Nephron progenitor cell (in vitro differentiated cells): ENCODE data around the gene RHOJ.

Source experiments
- DNase-seq: peaks from one replicate; pipeline ENCODE4 v3.0.0; 2021
- H3K27ac Mint-ChIP-seq: 2 replicates; pipeline ENCODE4 v1.8.0; 2021; ENCODE audit warnings: mild to moderate bottlenecking, moderate library complexity, mixed read lengths
- H3K27me3 Mint-ChIP-seq: 2 replicates; pipeline ENCODE4 v1.8.0; 2021; ENCODE audit warnings: mild to moderate bottlenecking, low read depth, mixed read lengths; ENCODE audit not compliant: poor library complexity
- H3K36me3 Mint-ChIP-seq: 2 replicates; pipeline ENCODE4 v1.8.0; 2021; ENCODE audit warnings: low read depth, mixed read lengths
- H3K4me1 Mint-ChIP-seq: 2 replicates; pipeline ENCODE4 v1.8.0; 2021; ENCODE audit warnings: mixed read lengths
- H3K4me3 Mint-ChIP-seq: 2 replicates; pipeline ENCODE4 v1.8.0; 2021; ENCODE audit warnings: mild to moderate bottlenecking, moderate library complexity, mixed read lengths
- H3K9me3 Mint-ChIP-seq: 2 replicates; pipeline ENCODE4 v1.8.0; 2021; ENCODE audit warnings: mild to moderate bottlenecking, moderate library complexity, mixed read lengths
- TF ChIP-seq, protein P1 (sequence below): fragments of 200-600 bp; sonication (generic); IDR thresholded peaks from 2 replicates; pipeline ENCODE4 v1.5.0; 2021; ENCODE audit warnings: antibody characterized with exemption

The RHOJ gene

DNA sequence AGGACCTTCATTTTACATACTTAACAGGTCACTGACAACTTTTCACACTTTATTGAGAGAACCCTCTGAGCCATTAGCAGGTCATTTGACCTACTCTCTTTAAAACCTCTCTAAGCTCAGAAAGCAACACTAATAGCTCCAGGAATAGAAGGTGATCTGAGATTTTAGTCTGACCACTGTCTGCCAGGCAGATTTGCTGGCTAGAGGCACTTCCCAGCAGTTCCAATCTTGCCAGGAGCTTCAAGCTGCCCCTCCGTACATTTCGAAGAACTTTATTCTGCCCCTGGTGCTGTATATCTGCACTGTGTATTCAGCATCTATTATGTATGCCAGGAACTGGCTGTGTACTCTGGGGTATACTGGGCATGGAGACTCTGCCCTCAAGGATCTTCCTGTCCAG, 58.2 kb downstream of the RHOJ start:
- peaks cover 2% of the 10 kb centered on the region for H3K27me3 Mint-ChIP-seq
- no peak overlapping the region for H3K4me3 Mint-ChIP-seq
- no peak for DNase-seq
- peaks cover 5% of the 10 kb centered on the region for H3K36me3 Mint-ChIP-seq
- H3K4me1 Mint-ChIP-seq, result peaks cover 4% of the 10 kb centered on the region
- TF ChIP-seq, protein P1, sequence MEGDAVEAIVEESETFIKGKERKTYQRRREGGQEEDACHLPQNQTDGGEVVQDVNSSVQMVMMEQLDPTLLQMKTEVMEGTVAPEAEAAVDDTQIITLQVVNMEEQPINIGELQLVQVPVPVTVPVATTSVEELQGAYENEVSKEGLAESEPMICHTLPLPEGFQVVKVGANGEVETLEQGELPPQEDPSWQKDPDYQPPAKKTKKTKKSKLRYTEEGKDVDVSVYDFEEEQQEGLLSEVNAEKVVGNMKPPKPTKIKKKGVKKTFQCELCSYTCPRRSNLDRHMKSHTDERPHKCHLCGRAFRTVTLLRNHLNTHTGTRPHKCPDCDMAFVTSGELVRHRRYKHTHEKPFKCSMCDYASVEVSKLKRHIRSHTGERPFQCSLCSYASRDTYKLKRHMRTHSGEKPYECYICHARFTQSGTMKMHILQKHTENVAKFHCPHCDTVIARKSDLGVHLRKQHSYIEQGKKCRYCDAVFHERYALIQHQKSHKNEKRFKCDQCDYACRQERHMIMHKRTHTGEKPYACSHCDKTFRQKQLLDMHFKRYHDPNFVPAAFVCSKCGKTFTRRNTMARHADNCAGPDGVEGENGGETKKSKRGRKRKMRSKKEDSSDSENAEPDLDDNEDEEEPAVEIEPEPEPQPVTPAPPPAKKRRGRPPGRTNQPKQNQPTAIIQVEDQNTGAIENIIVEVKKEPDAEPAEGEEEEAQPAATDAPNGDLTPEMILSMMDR, result no peak
- no peak overlapping the region for H3K27ac Mint-ChIP-seq
- peaks cover 22% of the 10 kb centered on the region for H3K9me3 Mint-ChIP-seq

GRCh38 chr14:63266106-63266505, 61.9 kb downstream of the RHOJ start:
- Mint-ChIP-seq H3K27me3 (no peaks in the 10 kb centered on the region), H3K36me3 (peaks cover 5% of the 10 kb centered on the region), H3K27ac (no peak overlapping the region), H3K4me1 (peaks cover 9% of the 10 kb centered on the region), H3K9me3 (peaks cover 29% of the 10 kb centered on the region), H3K4me3 (no peak overlapping the region)
- no peak for DNase-seq
- TF ChIP-seq, protein P1, result no peak

GRCh38 chr14:63267171-63267570, 62.9 kb downstream of the RHOJ start:
- Mint-ChIP-seq H3K27me3 (no peaks in the 10 kb centered on the region), H3K4me1 (peaks cover 9% of the 10 kb centered on the region), H3K27ac (no peak overlapping the region), H3K9me3 (peaks cover 29% of the 10 kb centered on the region), H3K36me3 (peaks cover 5% of the 10 kb centered on the region), H3K4me3 (no peak overlapping the region)
- no peak for DNase-seq
- TF ChIP-seq, protein P1, result no peak

DNA sequence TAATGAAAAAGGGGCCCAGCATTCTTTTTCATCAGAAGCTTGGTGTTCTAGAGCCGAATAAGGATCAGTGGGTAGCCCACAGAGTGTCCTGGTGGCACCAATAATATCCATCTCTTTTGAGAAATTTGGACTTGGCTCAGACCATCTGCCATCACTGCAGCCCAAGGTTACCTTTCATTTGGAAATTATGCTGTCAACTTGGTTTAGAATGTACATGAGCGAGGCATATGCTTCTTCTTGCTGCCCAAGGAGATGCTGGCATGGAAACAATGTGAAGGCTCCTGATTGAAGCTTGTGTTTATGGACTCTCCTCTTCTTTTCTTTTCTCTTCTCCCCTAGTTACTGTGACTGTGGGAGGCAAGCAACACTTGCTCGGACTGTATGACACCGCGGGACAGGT, 64.5 kb downstream of the RHOJ start:
- no peak overlapping the region for H3K27ac Mint-ChIP-seq
- peaks cover 9% of the 10 kb centered on the region for H3K4me1 Mint-ChIP-seq
- peaks cover 29% of the 10 kb centered on the region for H3K9me3 Mint-ChIP-seq
- TF ChIP-seq, protein P1, result no peak
- DNase-seq, result no peak
- H3K27me3 Mint-ChIP-seq, result no peaks in the 10 kb centered on the region
- peaks cover 5% of the 10 kb centered on the region for H3K36me3 Mint-ChIP-seq
- no peak overlapping the region for H3K4me3 Mint-ChIP-seq

GRCh38 chr14:63269561-63270225, 65.5 kb downstream of the RHOJ start:
- TF ChIP-seq, protein P1, result no peak
- H3K4me3 Mint-ChIP-seq, result no peak overlapping the region
- H3K9me3 Mint-ChIP-seq, result peaks cover 21% of the 10 kb centered on the region
- H3K36me3 Mint-ChIP-seq, result peaks cover 4% of the 10 kb centered on the region
- H3K27ac Mint-ChIP-seq, result no peak overlapping the region
- H3K4me1 Mint-ChIP-seq, result peaks cover 9% of the 10 kb centered on the region
- H3K27me3 Mint-ChIP-seq, result peaks cover 4% of the 10 kb centered on the region
- no peak for DNase-seq

DNA sequence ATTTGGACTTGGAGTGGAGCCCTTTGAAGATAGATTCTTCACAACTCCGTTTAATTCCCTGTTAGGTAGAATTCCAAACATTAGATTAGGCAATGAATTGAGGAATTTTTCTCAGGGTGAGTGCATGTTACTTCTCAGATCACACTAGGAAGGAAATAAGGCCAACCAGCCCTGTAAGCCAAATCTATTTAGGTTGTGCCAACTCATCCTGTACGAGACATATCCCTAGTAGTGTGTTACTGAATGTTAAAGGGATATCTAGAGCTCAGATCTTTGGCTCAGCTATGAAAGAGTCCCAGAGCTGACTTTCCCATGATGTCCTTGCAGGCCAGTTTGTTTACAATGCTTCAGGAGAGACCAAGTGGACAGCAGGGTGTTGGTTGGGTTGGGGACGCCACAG, 68.9 kb downstream of the RHOJ start:
- DNase-seq, result no peak
- H3K4me1 Mint-ChIP-seq, result peaks cover 9% of the 10 kb centered on the region
- H3K36me3 Mint-ChIP-seq, result no peaks in the 10 kb centered on the region
- TF ChIP-seq, protein P1, result no peak
- H3K9me3 Mint-ChIP-seq, result peaks cover 7% of the 10 kb centered on the region
- no peak overlapping the region for H3K4me3 Mint-ChIP-seq
- H3K27me3 Mint-ChIP-seq, result peaks cover 4% of the 10 kb centered on the region
- H3K27ac Mint-ChIP-seq, result no peak overlapping the region
